Measurements from ENCODE around the gene ZBTB16. TPM values are rescaled to one million over a fixed set of nuclear protein-coding genes. Genes with fewer than 3 reads are reported as not detected.

The ZBTB16 gene
- total and polyA plus RNA-seq, 2 experiments from 2014 or later, result 0.29 to 1.4 TPM

DNA sequence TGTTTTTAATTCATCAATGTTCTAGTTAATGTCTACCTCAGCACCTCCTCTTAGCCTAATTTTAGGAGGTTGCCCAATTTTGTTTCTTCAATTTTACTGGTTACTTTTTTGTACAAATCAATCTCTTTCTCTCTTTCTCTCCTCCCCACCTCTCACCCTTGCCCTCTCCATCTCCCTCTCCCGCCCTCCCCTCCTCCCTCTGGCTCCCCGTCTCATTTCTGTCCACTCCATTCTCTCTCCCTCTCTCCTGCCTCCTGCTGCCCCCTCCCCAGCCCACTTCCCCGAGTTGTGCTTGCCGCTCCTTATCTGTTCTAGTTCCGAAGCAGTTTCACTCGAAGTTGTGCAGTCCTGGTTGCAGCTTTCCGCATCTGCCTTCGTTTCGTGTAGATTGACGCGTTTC is 195.8 kb downstream of the ZBTB16 start (continued):
- TF ChIP-seq, protein P1, sequence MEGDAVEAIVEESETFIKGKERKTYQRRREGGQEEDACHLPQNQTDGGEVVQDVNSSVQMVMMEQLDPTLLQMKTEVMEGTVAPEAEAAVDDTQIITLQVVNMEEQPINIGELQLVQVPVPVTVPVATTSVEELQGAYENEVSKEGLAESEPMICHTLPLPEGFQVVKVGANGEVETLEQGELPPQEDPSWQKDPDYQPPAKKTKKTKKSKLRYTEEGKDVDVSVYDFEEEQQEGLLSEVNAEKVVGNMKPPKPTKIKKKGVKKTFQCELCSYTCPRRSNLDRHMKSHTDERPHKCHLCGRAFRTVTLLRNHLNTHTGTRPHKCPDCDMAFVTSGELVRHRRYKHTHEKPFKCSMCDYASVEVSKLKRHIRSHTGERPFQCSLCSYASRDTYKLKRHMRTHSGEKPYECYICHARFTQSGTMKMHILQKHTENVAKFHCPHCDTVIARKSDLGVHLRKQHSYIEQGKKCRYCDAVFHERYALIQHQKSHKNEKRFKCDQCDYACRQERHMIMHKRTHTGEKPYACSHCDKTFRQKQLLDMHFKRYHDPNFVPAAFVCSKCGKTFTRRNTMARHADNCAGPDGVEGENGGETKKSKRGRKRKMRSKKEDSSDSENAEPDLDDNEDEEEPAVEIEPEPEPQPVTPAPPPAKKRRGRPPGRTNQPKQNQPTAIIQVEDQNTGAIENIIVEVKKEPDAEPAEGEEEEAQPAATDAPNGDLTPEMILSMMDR (conservative IDR thresholded peaks at IDR 0.05; ENCODE audit: low read depth in 2 of 2), result no peak

DNA sequence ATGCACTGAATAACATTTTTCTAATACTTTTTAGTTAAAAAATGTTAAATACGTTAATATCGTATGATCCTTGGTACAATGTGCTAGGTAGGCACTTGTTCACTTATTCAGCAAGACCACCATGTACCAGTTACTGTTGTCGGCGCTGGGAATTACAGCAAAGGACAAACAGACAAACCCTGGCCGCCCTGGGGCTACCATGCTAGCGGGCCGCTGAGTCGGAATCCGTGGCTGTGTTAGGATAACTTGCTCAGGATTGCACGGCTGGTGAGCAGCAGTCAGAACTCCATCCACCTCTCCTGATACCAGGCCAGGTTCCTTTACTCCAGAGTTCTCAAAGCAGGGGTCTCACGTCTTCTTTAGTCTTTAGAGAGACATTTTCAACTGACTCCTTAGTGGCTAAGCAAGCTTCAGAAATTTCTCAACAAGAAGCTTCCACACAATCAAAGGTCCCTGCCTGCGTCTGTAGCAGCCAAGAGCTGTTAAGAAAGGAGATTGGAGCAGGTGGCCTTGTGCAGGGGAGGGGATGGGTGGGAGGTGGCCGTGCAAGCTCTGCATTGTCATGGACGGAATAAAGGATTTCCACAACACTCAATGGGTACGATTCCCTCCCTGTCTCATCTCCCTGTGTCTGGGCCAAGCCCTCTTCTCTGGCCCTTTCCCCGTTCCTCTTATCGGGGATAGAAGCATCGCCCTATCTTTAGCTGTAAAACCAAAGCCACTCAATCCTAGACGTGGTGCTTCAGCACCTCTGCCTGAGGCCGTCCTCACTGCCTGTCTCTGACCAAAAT is 196.9 kb downstream of the ZBTB16 start:
- Mint-ChIP-seq H3K4me3 (no peak overlapping the region), H3K4me1 (peaks cover 37% of the 10 kb centered on the region), H3K27ac (no peak overlapping the region), H3K9me3 (no peaks in the 10 kb centered on the region), H3K27me3 (ENCODE audit: insufficient read depth, low read depth, poor library complexity) (peaks cover 7% of the 10 kb centered on the region), H3K36me3 (ENCODE audit: low read depth) (no peaks in the 10 kb centered on the region)
- no peak overlapping the region for H3K4me3 ChIP-seq
- H3K79me2 ChIP-seq (replicated peaks; ENCODE audit: insufficient read depth), result no peaks in the 10 kb centered on the region
- no peaks in the 10 kb centered on the region for H3K27me3 ChIP-seq (ENCODE audit: insufficient read depth)
- no peaks in the 10 kb centered on the region for H4K20me1 ChIP-seq (replicated peaks; ENCODE audit: insufficient read depth)
- H3K4me2 ChIP-seq, result no peak overlapping the region
- no peak overlapping the region for H2AFZ ChIP-seq
- H3K9me2 ChIP-seq (ENCODE audit: insufficient read depth), result no peaks in the 10 kb centered on the region
- H3K27ac ChIP-seq (ENCODE audit: low read depth), result no peak overlapping the region
- no peaks in the 10 kb centered on the region for H3K36me3 ChIP-seq (ENCODE audit: insufficient read depth)
- no peaks in the 10 kb centered on the region for H3F3A ChIP-seq (replicated peaks; ENCODE audit: low read depth)
- H3K4me1 ChIP-seq (ENCODE audit: insufficient read depth), result peaks cover 19% of the 10 kb centered on the region
- no peak for DNase-seq (ENCODE audit: low spot score)
- ATAC-seq, result no peak
- TF ChIP-seq CREB1 (CRISPR knock-in tag; IDR thresholded peaks at IDR 0.05; ENCODE audit: low read depth), result no peak
- TF ChIP-seq EZH2 (IDR thresholded peaks at IDR 0.05; ENCODE audit: low read depth, unreplicated experiment), result no peak
- TF ChIP-seq STAT1 (IDR thresholded peaks at IDR 0.05; ENCODE audit: unreplicated experiment), result no peak
- TF ChIP-seq ZNF331 (CRISPR knock-in tag; IDR thresholded peaks at IDR 0.05; ENCODE audit: low read depth), result no peak
- no peak for TF ChIP-seq NANOG (IDR thresholded peaks at IDR 0.05; ENCODE audit: borderline replicate concordance)
- no peak for TF ChIP-seq JUNB (IDR thresholded peaks at IDR 0.05; ENCODE audit: unreplicated experiment)
- no peak for TF ChIP-seq ZNF114 (CRISPR knock-in tag; IDR thresholded peaks at IDR 0.05)
- no peak for TF ChIP-seq POLR2AphosphoS5 (IDR thresholded peaks at IDR 0.05; ENCODE audit: low read depth)
- TF ChIP-seq, protein P2, sequence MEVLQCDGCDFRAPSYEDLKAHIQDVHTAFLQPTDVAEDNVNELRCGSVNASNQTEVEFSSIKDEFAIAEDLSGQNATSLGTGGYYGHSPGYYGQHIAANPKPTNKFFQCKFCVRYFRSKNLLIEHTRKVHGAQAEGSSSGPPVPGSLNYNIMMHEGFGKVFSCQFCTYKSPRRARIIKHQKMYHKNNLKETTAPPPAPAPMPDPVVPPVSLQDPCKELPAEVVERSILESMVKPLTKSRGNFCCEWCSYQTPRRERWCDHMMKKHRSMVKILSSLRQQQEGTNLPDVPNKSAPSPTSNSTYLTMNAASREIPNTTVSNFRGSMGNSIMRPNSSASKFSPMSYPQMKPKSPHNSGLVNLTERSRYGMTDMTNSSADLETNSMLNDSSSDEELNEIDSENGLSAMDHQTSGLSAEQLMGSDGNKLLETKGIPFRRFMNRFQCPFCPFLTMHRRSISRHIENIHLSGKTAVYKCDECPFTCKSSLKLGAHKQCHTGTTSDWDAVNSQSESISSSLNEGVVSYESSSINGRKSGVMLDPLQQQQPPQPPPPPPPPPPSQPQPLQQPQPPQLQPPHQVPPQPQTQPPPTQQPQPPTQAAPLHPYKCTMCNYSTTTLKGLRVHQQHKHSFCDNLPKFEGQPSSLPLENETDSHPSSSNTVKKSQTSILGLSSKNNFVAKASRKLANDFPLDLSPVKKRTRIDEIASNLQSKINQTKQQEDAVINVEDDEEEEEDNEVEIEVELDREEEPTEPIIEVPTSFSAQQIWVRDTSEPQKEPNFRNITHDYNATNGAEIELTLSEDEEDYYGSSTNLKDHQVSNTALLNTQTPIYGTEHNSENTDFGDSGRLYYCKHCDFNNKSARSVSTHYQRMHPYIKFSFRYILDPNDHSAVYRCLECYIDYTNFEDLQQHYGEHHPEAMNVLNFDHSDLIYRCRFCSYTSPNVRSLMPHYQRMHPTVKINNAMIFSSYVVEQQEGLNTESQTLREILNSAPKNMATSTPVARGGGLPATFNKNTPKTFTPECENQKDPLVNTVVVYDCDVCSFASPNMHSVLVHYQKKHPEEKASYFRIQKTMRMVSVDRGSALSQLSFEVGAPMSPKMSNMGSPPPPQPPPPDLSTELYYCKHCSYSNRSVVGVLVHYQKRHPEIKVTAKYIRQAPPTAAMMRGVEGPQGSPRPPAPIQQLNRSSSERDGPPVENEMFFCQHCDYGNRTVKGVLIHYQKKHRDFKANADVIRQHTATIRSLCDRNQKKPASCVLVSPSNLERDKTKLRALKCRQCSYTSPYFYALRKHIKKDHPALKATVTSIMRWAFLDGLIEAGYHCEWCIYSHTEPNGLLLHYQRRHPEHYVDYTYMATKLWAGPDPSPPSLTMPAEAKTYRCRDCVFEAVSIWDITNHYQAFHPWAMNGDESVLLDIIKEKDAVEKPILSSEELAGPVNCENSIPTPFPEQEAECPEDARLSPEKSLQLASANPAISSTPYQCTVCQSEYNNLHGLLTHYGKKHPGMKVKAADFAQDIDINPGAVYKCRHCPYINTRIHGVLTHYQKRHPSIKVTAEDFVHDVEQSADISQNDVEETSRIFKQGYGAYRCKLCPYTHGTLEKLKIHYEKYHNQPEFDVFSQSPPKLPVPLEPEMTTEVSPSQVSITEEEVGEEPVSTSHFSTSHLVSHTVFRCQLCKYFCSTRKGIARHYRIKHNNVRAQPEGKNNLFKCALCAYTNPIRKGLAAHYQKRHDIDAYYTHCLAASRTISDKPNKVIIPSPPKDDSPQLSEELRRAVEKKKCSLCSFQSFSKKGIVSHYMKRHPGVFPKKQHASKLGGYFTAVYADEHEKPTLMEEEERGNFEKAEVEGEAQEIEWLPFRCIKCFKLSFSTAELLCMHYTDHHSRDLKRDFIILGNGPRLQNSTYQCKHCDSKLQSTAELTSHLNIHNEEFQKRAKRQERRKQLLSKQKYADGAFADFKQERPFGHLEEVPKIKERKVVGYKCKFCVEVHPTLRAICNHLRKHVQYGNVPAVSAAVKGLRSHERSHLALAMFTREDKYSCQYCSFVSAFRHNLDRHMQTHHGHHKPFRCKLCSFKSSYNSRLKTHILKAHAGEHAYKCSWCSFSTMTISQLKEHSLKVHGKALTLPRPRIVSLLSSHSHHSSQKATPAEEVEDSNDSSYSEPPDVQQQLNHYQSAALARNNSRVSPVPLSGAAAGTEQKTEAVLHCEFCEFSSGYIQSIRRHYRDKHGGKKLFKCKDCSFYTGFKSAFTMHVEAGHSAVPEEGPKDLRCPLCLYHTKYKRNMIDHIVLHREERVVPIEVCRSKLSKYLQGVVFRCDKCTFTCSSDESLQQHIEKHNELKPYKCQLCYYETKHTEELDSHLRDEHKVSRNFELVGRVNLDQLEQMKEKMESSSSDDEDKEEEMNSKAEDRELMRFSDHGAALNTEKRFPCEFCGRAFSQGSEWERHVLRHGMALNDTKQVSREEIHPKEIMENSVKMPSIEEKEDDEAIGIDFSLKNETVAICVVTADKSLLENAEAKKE (CRISPR knock-in tag; IDR thresholded peaks at IDR 0.05), result no peak
- TF ChIP-seq, protein P1 (conservative IDR thresholded peaks at IDR 0.05; ENCODE audit: low read depth in 2 of 2), result no peak
- TF ChIP-seq, protein P3, sequence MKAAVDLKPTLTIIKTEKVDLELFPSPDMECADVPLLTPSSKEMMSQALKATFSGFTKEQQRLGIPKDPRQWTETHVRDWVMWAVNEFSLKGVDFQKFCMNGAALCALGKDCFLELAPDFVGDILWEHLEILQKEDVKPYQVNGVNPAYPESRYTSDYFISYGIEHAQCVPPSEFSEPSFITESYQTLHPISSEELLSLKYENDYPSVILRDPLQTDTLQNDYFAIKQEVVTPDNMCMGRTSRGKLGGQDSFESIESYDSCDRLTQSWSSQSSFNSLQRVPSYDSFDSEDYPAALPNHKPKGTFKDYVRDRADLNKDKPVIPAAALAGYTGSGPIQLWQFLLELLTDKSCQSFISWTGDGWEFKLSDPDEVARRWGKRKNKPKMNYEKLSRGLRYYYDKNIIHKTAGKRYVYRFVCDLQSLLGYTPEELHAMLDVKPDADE (IDR thresholded peaks at IDR 0.05), result no peak
- TF ChIP-seq EZH2phosphoT487 (IDR thresholded peaks at IDR 0.05; ENCODE audit: unreplicated experiment), result no peak

Data from GM23338 (cell line).